GM12873 (cell line): ENCODE data around the gene GRB14.

Experiments
- CTCF ChIP-seq: IDR thresholded peaks from 2 replicates; pipeline ENCODE4 v1.5.1; 2012; ENCODE audit warnings: low read depth, mild to moderate bottlenecking, moderate library complexity, low read length, control low read depth; ENCODE audit not compliant: insufficient read depth; ENCODE audit errors: missing control alignments

Gene GRB14

GRCh38 chr2:164625378-164625971 lies 4.2 kb upstream of the GRB14 start:
- TF ChIP-seq CTCF: no peak

DNA sequence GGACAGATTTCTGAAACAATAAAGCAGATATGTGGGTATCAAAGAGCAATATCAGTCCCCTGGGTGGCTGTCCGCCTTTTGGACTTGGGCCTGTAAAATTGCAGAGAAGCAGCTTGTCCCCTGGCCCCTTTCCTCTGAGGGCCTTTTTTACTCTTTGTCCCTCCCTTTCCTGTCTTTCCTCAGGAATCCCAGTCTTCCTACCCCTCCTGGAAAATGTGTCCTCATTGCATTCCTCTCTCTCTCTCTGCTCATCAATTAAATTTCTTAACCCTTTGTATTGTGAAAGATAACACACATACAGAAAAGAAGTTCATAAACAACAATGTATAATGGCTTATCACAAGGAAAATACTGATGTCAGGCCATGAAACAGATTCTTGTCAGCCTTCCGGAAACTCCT lies 3.0 kb upstream of the GRB14 start:
- TF ChIP-seq CTCF: no peak

DNA sequence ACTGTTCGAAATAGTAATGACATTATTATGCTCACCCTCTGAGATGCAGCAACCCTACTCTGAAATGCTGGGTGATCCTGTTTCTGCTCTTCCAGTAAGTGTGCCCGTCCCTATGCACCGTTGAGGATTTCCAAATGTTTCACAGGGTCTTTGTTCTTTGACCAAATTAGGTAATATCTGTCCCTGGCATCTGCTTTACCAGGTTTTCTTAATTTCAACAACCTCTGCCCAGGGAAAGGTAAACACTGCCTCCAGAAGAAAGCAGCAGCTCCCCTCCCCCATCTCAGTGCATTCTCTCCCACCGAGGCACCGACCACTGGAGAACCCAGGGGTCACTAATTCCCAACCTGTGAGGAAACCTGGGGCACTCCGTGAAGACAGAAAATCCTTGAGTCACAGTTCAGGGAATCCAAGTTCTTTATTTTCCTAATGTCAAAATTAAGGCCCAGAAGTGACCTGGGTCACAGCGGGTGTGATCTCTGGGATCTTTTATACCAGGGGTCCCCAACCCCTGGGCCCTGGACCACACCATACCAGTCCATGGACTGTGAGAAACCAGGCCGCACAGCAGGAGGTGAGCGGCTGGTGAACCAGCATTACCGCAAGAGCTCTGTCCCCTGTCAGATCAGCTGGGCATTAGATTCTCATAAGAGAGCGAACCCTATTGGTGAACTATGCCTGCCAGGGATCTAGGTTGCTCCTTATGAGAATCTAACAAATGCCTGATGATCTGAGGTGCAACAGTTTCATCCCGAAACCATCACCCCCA lies 1.2 kb upstream of the GRB14 start:
- TF ChIP-seq CTCF: no peak

- no peak for TF ChIP-seq CTCF
These were observed 453 bp upstream of the GRB14 start for GRCh38 chr2:164621764-164622105.

GRCh38 chr2:164620457-164620856 lies 825 bp downstream of the GRB14 start:
- no peak for TF ChIP-seq CTCF

DNA sequence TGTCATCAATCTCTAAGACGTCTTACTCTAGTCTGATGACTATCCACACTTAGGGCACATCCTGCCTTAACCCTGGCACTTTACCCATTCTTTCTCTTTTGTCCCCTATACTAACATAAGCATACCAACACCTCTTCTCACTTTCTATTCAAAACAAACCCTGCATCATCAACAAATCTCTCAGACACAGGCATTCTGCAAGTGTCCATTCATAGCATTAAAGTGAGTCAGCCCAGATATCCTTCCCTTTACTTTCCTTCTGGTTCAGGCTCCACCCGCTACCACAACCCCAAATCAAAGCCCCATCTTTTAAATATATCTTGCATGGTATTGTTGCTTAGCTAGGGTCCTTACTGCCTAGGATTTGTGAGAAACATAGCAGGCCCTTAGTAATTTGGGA lies 3.8 kb downstream of the GRB14 start:
- no peak for TF ChIP-seq CTCF

DNA sequence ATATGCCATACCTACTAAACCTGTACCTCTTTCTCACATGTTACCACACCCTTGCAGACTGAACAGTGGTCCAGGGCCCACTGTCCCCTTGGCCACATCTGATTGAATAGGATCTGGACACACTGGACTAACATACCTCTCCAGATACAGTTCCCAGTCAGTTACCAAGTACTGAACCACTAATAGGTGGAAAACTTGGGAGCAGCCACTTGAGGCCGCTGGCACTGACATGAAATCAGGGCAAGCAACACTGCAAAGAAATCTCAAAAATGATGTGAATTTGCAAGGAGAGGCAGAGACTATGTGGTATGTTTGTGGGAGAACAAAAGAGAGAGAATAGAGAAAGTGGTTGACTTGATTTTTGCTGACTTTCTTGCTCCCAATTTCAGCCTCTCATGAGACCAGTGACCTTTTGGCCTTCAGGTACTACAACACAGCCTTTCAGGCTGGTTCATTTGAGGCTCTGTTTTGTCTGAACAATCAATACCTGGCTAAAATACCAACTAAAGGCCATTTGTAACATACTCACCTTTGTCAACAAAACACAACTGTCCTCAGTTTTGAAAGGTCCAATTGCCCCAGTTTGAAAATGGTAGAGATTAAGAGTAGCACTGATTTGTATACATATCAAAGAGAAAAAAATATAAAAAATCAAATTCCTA lies 7.8 kb downstream of the GRB14 start:
- TF ChIP-seq CTCF: no peak
